Activated CD8-positive, alpha-beta memory T cell treated with anti-CD3 and anti-CD28 coated beads, Interleukin-2, amount 50 U/mL, for 1 hour (primary cell): ENCODE results near the gene CAPG.
"Not testable (repeated sequence)": the region's sequence is repeated elsewhere in the genome, so short reads cannot be mapped to it uniquely, and the experiment has no call there.

Source experiments
- DNase-seq: peaks from one replicate; pipeline ENCODE4 v3.0.0-alpha.2; 2020; ENCODE audit errors: extremely low read depth

The CAPG gene

DNA sequence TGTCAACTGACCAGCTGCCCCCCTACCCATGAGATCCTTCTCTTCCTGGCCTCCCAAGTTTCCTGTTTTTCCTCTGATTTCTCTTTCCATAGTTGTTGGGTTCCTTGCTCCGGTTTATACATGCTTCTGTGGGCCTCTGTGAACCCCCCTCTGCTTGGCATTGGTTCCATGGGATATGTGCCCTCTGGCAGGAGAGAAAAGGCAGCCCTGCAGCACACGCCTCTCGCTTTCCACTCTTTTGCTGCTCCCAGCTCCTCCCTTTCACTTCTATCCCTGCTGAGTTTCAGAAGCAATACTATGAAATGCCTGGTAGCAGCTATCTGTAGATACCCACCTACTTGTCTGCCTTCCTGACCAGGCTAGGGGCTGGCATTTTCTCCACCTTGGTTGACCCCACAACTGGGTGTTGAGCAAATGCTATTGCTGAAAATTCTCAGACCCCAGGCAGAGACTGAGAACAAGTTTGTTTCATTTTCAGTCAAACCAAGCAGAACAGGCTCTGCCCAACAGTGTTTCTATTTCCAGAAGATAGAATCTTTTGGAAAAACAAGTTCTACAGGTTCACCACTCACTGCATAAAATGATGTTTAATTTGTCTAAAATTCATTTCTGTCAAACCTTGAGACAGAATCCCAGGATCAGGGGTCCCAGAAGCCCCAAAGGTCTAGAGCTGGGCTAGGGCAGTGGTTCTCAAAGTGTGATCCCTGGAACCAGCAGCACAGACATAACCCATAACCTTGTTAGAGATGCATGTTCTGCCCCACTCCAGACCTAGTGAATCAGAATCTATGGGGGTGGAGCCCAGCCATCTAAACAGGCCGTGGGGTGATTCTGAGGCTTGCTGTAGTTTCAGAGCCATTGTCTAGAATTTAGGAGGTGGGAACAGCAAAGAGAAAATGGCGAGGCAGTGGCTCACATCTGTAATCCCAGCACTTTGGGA, 13.4 kb downstream of the CAPG start:
- DNase-seq = no peak

DNA sequence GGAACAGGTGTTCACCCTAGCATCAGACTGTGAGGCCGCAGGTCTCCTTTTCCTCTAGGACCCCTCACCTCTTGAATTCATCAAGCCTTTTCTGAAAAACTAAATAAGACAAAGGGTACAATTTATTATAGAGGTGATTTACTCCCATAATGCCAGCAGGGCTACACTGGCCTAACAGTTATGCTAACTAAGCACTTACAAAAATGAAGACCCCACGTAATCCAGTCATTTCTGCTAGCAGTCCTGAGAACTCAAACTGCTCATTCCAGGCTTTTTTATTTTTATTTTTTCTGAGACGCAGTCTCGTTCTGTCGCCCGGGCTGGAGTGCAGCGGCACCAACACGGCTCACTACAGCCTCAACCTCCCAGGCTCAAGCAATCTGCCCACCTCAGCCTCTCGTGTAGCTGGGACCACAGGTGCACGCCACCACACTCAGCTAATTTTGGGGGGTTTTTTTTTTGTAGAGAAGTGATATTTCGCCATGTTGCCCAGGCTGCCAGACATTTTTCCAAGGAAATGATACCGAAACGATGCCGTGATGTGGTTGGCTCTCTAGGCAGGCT, 14.2 kb downstream of the CAPG start:
- DNase-seq = no peak

DNA sequence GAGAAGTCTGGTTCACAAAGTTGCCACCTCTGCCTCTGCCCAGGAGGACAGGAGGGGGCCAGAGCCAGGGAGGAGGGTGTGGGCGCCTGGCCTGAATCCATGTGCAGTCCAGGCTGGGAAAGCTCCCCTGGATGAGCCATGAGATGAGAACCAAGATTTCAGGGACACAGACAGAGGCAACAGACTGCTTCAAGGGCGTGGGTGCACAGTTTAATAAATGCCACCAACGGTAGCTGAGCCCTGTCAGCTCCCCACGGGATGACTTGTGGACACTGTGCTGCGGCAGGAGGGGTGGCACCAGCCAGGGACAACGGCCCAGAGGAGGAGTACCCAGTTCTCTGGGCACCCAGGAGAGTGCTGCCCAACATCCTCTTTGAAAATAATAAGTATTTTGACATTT, 15.2 kb downstream of the CAPG start:
- no peak for DNase-seq

DNA sequence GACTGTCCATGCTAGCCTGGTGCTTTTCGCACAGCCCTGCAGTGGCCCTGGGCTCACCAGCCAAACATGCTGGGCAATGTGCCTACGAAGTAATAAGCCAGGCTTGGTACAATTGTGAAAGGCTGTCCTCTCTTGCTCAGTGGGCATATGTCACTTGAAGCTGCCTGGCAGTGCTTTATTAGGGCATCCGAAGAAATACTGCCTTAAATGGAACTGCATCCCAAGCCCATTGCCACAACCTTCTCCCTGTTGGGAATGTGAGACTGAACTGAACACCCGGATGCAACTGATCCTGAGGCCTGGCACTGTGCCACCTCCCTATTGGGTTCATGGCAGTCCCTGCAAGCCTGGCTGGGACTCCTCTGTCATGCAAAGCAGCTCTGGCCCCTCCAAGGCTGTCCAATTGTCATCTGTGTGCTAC, 15.9 kb downstream of the CAPG start:
- DNase-seq = no peak

DNA sequence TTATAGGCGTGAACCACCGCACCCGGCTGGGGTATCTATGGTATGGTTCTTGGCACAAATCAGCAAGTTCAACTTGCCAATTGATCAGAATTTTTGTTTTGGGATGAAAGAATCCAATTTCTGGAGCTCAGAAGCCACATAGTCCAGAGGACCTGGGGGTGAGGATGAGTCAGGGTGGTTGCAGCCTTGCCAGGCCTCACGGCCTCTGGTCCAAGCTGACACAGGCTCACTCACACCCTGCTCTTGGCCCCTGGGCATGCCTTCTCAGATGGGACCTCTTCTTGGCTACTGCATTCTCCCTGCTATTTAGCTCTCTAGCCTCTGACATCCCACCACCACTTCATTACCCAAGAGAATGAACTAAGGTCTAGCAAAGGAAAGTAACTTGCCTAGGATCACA, 16.3 kb downstream of the CAPG start:
- DNase-seq = no peak

DNA sequence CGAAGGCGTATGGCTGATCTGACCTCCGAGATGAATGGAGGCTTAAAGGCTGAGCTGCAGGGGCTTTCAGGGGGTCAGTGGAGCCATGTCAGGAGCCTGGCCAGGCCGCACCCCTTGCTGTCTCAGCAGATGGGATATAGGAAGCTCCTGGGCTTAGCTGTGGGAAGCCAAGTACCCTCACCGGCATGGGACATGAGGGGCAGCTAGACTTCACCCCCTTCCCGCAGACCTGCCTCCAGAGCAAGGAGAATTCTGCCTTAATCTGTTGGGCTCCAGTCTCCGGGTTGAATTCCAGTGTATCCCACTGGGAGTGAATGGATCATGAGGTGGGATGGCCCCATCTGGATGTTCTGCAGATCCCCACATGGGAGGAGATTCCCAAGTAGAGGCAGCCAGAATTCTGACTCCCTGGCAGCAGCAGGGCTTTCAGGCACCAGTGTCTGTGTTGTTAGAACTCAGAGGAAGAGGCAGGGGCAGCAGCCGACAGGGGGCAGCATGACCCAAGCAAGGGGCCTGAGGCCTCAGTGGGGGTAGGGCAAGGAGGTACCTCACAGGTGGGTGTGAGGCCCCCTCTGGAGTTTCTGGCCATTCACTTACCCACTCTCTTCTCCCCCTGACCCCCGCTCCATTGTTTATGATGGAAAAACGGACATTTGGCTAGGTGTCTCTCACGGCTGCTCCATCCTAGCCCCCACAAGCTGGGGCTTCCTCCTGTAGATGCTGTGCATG, 19.1 kb downstream of the CAPG start:
- DNase-seq = no peak

DNA sequence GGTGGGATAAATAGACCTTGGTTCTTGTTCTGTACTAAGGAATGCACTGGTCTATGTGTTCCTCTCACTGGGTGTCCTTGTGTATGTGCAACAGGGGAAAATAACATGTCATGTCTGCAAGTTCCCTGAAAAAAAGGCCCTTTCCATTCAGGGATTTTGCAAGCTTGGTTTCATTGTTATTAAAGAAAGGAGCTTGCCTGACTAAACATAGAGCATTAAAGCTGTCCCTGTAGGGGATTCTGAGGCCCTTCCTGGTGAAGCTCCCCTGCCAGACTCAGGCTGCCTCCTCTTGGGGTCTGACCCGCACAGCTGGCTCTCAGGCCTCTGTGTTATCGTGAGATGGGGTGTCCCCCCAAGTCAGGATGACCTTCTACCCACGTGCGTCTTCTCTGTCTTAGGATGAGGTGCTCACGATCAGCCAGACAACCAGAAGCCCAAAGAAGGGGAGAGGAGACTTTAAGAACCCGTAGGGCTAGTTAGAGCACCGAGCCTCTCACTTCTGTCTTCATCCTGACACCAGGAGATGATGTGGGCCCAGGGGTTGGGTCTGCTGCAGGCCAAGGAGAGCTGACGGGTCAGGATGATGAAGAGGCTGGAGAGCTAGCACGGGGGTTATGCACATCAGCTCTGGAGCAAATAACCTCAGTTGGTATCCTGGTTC, 21.2 kb downstream of the CAPG start:
- DNase-seq = no peak

DNA sequence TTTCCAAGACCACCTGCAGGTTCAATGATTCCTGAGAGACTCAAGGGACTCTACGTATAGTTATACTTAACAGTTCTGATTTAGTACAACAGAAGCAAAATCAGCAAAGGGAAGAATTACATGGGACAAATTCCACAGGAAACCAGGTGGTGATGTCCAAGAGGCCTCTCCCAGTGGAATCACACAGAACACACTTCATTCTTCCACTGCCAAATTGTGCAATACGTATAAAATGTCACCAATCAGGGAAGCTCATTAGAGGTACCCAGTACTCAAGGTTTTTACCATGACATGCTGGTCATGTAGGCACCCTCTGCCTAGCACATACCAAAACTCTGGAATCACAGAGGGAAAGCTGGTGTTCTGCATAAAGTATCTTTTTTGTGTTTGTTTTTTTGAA, 22.4 kb downstream of the CAPG start:
- DNase-seq = no peak

DNA sequence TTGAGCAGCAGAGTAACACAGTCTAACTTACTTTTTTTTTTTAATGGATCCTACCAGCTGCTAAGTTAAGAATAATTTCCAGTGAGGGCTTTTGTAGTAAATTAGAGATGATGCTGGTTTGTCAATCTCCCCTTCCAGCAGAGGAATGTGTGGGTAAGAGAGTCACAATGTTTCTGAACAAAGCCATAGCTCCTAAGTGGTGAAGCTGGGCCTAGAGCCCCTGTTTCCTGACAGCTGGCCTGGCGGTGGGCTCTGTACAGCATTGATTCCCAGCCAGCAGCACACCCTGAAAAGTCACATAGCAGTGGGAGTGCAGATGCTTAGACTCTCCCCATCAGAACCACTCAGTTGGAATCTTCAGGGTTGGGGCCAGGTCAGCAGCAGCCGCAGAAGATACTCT, 24.4 kb downstream of the CAPG start:
- DNase-seq = no peak

DNA sequence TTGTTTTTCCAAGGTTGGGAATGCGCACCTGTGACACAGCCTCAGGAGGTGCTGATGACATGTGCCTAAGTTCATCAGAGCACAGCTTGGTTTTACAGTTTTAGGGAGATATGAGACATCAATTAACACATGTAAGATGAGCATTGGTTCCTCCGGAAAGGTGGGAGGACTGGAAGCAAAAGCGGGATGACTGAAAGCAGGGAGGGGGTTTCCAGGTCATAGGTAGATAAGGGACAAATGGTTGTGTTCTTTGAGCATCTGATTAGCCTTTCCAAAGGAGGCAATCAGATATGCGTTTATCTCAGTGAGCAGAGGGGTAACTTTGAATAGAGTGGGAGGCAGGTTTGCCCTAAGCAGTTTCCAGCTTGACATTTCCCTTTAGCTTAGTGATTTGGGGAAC, 26.3 kb downstream of the CAPG start:
- no peak for DNase-seq

DNA sequence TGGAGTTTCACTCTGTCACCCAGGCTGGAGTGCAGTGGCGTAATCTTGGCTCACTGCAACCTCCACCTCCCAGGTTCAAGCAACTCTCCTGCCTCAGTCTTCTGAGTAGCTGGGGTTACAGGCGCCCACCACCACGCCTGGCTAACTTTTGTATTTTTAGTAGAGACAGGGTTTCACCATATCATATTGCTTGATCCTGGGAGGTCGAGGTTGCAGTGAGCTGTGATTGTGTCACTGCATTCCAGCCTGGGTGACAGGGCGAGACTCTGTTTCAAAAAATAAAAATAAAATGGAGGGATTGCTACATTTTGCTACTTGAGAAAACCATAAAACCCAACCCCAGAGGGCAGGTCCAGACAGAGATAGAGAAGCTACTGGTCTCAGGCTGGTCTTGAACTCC, 27.0 kb downstream of the CAPG start:
- DNase-seq = not testable (repeated sequence)

DNA sequence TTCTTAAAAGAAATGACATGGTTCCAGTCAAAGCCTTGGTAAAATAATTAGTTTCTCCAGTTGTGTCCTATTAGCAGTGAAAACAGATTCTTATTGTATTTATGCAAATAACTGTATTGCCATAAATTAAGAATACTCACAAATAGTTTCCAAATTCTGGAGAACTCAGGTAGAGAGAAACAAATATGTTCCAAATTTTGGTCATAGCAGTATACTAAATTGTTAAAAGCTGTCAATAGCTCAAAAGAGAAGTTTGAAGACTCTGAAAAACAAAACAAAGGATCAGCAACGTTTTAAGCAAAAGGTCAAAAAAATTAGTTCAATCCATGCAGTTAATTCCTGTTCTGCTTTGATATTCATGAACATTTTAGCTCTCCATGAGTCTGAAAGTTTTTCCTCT, 30.1 kb downstream of the CAPG start:
- no peak for DNase-seq

DNA sequence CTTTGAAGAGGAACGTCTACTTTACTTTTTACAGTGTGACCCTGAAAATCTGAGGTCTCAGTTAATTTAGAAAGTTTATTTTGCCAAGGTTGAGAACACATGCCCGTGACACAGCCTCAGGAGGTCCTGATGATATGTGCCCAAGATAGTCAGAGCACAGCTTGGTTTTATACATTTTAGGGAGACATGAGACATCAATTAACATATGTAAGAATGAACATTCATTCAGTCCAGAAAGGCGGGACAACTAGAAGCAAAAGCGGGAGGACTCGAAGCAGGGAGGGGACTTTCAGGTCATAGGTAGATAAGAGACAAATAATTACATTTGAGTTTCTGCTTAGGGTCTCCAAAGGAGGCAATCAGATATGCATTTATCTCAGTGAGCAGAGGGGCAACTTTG, 31.9 kb downstream of the CAPG start:
- no peak for DNase-seq

DNA sequence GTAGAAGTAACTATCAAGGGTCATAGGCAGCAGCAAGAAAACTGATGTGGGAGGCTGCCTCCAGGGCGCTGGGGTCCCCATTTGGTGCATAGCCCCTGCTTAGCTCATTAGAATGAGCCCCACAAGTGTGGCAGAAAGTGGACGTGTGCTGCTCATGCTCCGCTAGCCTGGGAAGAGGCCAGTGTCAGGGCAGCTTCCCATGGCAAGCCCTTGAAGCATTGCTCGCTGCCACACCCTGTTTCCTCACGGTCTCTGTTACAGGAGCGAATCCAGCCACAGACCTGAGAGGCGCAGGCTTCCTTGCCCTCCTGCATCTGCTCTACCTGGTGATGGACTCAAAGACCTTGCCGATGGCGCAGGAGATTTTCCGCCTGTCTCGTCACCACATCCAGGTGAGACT, 33.1 kb downstream of the CAPG start:
- DNase-seq = no peak

DNA sequence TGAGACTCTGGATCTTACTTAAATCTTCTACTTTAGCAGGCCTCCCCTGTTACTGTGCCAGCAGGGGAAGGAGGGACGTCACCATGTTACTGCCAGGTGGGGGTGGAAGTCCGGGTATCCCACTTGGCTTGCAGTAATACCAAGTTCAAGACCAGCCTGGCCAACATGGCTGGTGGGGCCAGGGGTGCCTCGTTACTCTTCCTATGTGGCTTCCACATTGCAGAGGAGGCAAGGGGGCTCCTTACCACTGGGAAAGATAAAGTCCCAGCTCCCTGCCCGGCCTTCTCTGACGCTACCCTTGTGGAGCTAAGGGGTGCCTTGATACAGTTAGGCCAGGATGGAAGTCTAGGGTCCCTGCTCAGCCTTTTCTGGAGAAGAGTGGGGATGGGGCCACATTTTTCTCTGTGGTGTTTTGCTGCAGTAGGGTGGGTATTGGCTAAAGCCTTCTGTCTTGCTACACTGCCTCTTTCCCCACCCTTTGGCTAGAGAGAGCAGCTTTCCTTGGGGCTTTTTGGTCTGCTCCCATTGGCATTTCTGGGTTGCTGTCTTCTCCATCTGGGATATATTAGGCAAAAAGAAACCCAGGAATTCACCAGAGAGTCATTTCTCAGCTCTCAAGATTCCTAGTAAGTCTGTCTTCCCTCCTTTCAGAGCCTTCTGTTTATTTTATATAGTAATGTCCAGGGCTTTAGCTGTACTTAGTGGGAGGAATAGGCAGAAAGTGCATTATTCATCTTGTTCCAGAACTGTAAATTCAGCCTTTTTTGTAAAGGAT, 33.7 kb downstream of the CAPG start:
- no peak for DNase-seq

DNA sequence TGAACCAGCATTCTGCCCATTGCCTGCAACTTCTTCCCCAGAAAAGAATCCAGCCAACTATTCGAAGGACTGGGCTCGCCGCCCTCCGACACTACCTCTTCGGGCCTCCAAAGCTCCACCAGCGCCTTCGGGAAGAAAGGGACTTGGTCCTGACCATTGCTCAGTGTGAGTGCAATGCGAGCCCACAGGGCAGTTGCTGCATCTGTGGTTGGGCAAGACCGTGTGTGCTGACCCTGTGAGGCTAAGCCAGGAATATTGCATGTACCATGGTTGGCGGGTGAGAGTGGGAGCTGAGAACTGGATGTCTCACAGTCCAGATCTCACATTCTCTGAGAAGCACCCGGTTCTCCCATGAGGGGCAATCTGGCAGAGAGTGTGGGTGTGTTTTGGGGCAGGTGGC, 39.1 kb downstream of the CAPG start:
- no peak for DNase-seq

DNA sequence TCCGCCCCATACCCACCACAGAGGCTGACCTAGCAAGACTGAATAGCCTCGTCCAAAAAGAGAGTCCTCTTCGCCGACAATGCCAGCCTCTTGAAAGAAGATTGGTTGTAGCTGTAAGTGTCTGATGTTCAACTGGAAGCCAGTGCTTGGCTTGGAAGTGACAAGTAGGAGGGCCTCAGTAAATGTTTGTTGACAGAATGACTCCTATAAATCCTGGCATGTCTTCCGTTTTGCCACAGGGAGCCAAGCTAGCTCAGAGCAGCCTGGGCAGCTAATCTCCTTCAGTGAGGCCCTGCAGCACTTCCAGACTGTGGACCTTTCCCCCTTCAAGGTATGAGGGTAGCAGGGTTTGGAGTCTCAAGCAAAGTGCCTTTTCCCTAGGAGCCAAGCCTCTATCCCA, 40.7 kb downstream of the CAPG start:
- no peak for DNase-seq

DNA sequence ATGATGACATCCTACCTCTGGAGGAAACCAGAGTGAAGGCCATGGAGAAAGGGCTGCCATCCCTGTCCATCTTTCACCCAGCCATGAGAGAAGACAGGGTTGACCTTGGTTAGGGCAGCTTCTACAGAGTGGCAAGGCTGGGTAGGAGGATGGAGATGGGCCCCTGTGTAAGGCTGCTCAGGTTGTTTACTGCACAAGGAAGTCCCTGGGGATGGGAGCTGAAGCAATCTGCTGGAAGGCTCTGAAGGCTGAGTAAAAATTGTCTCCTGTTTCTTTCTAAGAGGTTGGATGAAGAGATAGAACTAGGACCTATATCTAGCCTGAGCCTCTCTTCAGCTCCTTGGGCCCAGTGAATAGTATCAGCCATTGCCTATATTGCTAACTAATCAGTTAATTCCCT, 41.2 kb downstream of the CAPG start:
- no peak for DNase-seq

DNA sequence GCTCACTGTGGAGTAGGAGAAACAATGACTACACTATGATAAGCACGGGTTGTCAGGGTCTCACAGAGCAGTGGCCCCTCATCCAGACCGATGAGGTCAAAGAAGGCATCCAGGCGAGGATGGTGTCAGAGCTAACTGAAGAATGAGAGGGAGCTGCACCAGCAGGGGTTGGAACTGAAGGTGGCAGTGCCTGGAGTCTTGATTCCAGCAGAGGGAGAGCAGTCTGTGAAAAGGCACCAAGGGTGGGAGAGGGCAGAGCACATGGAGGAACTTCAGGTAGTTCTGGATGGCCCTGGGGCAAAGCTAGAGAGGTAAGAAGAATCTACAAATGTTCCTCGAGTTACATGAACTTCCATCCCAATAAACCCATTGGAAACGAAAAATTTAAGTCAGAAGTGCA, 43.0 kb downstream of the CAPG start:
- no peak for DNase-seq

DNA sequence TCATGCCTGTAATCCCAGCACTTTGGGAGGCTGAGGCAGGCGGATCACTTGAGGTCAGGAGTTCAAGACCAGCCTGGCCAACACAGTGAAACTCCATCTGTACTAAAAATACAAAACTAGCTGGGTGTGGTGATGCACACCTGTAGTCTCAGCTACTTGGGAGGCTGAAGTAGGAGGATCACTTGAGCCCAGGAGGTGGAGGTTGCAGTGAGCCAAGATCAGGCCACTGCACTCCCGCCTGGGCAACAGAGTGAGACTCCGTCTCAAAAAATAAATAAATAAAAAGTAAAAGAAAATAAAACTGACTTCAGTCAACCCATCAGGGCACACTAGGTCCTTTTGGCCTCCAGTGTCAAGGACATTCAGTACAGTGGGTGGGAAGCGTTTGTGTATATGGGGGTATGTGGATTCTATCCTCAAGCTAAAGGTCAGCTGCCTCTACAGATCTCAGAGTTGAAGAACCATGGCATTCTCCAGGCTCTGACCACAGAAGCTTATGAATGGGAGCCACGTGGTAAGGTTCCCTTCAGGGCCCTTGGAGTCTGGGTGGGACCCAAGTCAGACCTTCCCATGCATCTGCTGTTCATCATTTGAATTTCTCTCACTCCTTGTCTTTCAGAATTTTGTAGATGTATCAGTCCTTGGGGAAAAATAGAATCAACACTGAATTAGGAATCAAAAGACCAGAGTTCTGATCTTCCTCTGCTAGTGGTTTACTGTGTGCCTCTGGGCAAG, 47.3 kb downstream of the CAPG start:
- DNase-seq = not testable (repeated sequence)

DNA sequence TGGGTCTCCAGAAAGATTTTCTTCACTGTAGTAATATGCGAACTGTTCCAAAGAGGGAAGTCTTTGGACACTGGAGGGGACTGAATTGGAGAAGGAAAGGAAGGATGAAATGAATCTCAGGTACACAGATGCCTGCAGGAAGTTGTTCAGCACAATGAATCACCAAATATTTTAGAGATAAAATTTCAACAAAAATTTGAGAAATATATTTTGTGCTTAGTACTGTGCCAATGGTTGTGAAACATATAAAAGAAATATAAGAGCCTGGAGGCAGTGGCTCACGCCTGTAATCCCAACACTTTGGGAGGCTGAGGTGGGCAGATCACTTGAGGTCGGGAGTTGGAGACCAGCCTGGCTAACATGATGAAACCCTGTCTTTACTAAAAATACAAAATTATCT, 52.4 kb downstream of the CAPG start:
- DNase-seq = no peak
